ENCODE measurements around the gene CDHR4.

GRCh38 chr3:49794926-49795905, 4.5 kb downstream of the CDHR4 start:
- TF ChIP-seq CTCF (IDR thresholded peaks at IDR 0.05) (no peak), USF2 (CRISPR knock-in tag; IDR thresholded peaks at IDR 0.05) (no peak)
